Parathyroid adenoma (tissue), 2 donors: ENCODE measurements around the gene NARS2.
A peak's percentile ranks its signal among the peaks of the same experiment; 100 is the strongest.

ENCODE experiments used
- H2AFZ ChIP-seq: fragments of 300-600 bp; sonication (generic); one replicate; pipeline ENCODE4 v1.7.0; 2017; ENCODE audit warnings: antibody characterized with exemption, mild to moderate bottlenecking
- H3K27ac ChIP-seq: fragments of 300-600 bp; sonication (generic); one replicate; pipeline ENCODE4 v1.7.0; 2017
- H3K27me3 ChIP-seq: fragments of 300-600 bp; sonication (generic); one replicate; pipeline ENCODE4 v1.7.0; 2017; ENCODE audit warnings: low read length; ENCODE audit not compliant: control insufficient read depth, insufficient read depth
- H3K36me3 ChIP-seq: fragments of 300-600 bp; sonication (generic); one replicate; pipeline ENCODE4 v1.7.0; 2017; ENCODE audit warnings: low read length; ENCODE audit not compliant: control insufficient read depth, insufficient read depth
- H3K4me1 ChIP-seq: fragments of 300-600 bp; sonication (generic); one replicate; pipeline ENCODE4 v1.7.0; 2017; ENCODE audit warnings: control low read depth
- H3K4me2 ChIP-seq: fragments of 300-600 bp; sonication (generic); one replicate; pipeline ENCODE4 v1.7.0; 2017; ENCODE audit warnings: low read length
- H3K4me3 ChIP-seq: fragments of 300-600 bp; sonication (generic); one replicate; pipeline ENCODE4 v1.7.0; 2017; ENCODE audit warnings: low read depth, low read length
- H3K79me2 ChIP-seq: fragments of 300-600 bp; sonication (generic); one replicate; pipeline ENCODE4 v1.7.0; 2017; ENCODE audit warnings: control low read depth
- H3K9ac ChIP-seq: fragments of 300-600 bp; sonication (generic); one replicate; pipeline ENCODE4 v1.7.0; 2017; ENCODE audit warnings: mild to moderate bottlenecking
- H3K9me3 ChIP-seq: fragments of 300-600 bp; sonication (generic); one replicate; pipeline ENCODE4 v1.7.0; 2017; ENCODE audit warnings: low read length; ENCODE audit not compliant: control insufficient read depth
- CTCF ChIP-seq: fragments of 300-600 bp; sonication (generic); IDR thresholded peaks from one replicate; pipeline ENCODE4 v1.7.0; 2017; ENCODE audit warnings: antibody characterized with exemption, mild to moderate bottlenecking
- donor health status: primary hyperparathyroidism.

NARS2 gene

GRCh38 chr11:78573271-78573670 is 1.4 kb downstream of the NARS2 start:
- Histone ChIP-seq H3K27ac (no peak overlapping the region), H3K36me3 (no peaks in the 10 kb centered on the region), H3K4me2 (peak overlapping the region; percentile 60), H3K9me3 (no peaks in the 10 kb centered on the region), H3K4me1 (no peaks in the 10 kb centered on the region), H3K27me3 (no peaks in the 10 kb centered on the region), H3K79me2 (no peaks in the 10 kb centered on the region), H3K4me3 (no peak overlapping the region), H3K9ac (no peak overlapping the region), H2AFZ (no peak overlapping the region)
- TF ChIP-seq CTCF, result no peak

GRCh38 chr11:78572394-78572793 is 2.3 kb downstream of the NARS2 start:
- no peak overlapping the region for H3K4me3 ChIP-seq
- no peak for TF ChIP-seq CTCF
- H3K9me3 ChIP-seq, result no peaks in the 10 kb centered on the region
- H3K36me3 ChIP-seq, result no peaks in the 10 kb centered on the region
- no peaks in the 10 kb centered on the region for H3K27me3 ChIP-seq
- no peaks in the 10 kb centered on the region for H3K79me2 ChIP-seq
- H3K4me1 ChIP-seq, result no peaks in the 10 kb centered on the region
- H2AFZ ChIP-seq, result no peak overlapping the region
- H3K27ac ChIP-seq, result no peak overlapping the region
- no peak overlapping the region for H3K9ac ChIP-seq
- no peak overlapping the region for H3K4me2 ChIP-seq

- H3K36me3 ChIP-seq, result no peaks in the 10 kb centered on the region
Measured at GRCh38 chr11:78570031-78570430, 4.6 kb downstream of the NARS2 start.

GRCh38 chr11:78567209-78567608 is 7.5 kb downstream of the NARS2 start:
- Histone ChIP-seq H3K79me2 (peaks cover 3% of the 10 kb centered on the region), H2AFZ (no peak overlapping the region), H3K4me3 (no peak overlapping the region), H3K27ac (no peak overlapping the region), H3K36me3 (no peaks in the 10 kb centered on the region), H3K4me1 (no peaks in the 10 kb centered on the region), H3K9me3 (no peaks in the 10 kb centered on the region), H3K4me2 (no peak overlapping the region), H3K27me3 (no peaks in the 10 kb centered on the region), H3K9ac (no peak overlapping the region)
- no peak for TF ChIP-seq CTCF

More at GRCh38 chr11:78570031-78570430, 4.6 kb downstream of the NARS2 start:
- Histone ChIP-seq H3K9me3 (no peaks in the 10 kb centered on the region), H3K4me2 (no peak overlapping the region), H3K9ac (no peak overlapping the region), H3K27ac (no peak overlapping the region), H2AFZ (no peak overlapping the region), H3K27me3 (no peaks in the 10 kb centered on the region), H3K4me1 (no peaks in the 10 kb centered on the region), H3K79me2 (no peaks in the 10 kb centered on the region), H3K4me3 (no peak overlapping the region)
- no peak for TF ChIP-seq CTCF
